ENCODE data around the gene NEO1. TPM values are rescaled to one million over a fixed set of nuclear protein-coding genes. Genes with fewer than 3 reads are reported as not detected.

Gene NEO1
- total RNA-seq, 1 donor from 2014 or later = 37.8 TPM

- Histone ChIP-seq H3K36me3 (peaks cover 3% of the 10 kb centered on the region), H3K4me3 (no peak overlapping the region), H3K27ac (no peak overlapping the region), H3K9me3 (no peaks in the 10 kb centered on the region), H3K27me3 (ENCODE audit: low read depth) (no peaks in the 10 kb centered on the region), H3K4me1 (no peaks in the 10 kb centered on the region)
- no peak for TF ChIP-seq CTCF (IDR thresholded peaks at IDR 0.05)
- intact Hi-C loops (cut with DNase I) = no loop called here
- DNase-seq (no peak), ATAC-seq (no peak)
These were observed 185.6 kb downstream of the NEO1 start for GRCh38 chr15:73237910-73238309.

- Histone ChIP-seq H3K4me1 (no peaks in the 10 kb centered on the region), H3K4me3 (no peak overlapping the region), H3K27me3 (ENCODE audit: low read depth) (no peaks in the 10 kb centered on the region), H3K36me3 (peaks cover 10% of the 10 kb centered on the region), H3K9me3 (no peaks in the 10 kb centered on the region), H3K27ac (no peak overlapping the region)
- intact Hi-C loops (cut with DNase I) = no loop called here
- ATAC-seq (no peak), DNase-seq (no peak)
- TF ChIP-seq CTCF (IDR thresholded peaks at IDR 0.05) = peak; percentile 20
These were observed 187.4 kb downstream of the NEO1 start for GRCh38 chr15:73239564-73240215.

- DNase-seq = no peak
- peak; percentile 94 for TF ChIP-seq CTCF (IDR thresholded peaks at IDR 0.05)
- Histone ChIP-seq H3K4me3 (no peak overlapping the region), H3K36me3 (peaks cover 17% of the 10 kb centered on the region), H3K27ac (no peak overlapping the region), H3K4me1 (no peaks in the 10 kb centered on the region), H3K9me3 (no peaks in the 10 kb centered on the region), H3K27me3 (ENCODE audit: low read depth) (no peaks in the 10 kb centered on the region)
- intact Hi-C loops (cut with DNase I) = no loop called here
- no peak for ATAC-seq
These were observed 188.7 kb downstream of the NEO1 start for GRCh38 chr15:73240866-73241499.

GRCh38 chr15:73244333-73244732 lies 192.1 kb downstream of the NEO1 start:
- Histone ChIP-seq H3K27me3 (ENCODE audit: low read depth) (no peaks in the 10 kb centered on the region), H3K4me3 (no peak overlapping the region), H3K4me1 (no peaks in the 10 kb centered on the region), H3K27ac (no peak overlapping the region), H3K9me3 (no peaks in the 10 kb centered on the region), H3K36me3 (peaks cover 20% of the 10 kb centered on the region)
- no peak for ATAC-seq
- no peak for DNase-seq
- TF ChIP-seq CTCF (IDR thresholded peaks at IDR 0.05) = no peak
- intact Hi-C loops (cut with DNase I) = no loop called here

- ATAC-seq = no peak
- intact Hi-C loops (cut with DNase I) = no loop called here
- no peak overlapping the region for H3K4me3 ChIP-seq
- H3K9me3 ChIP-seq = no peaks in the 10 kb centered on the region
- TF ChIP-seq CTCF (IDR thresholded peaks at IDR 0.05) = no peak
- DNase-seq = no peak
- no peaks in the 10 kb centered on the region for H3K4me1 ChIP-seq
- H3K36me3 ChIP-seq = peaks cover 20% of the 10 kb centered on the region
- H3K27ac ChIP-seq = no peak overlapping the region
- no peaks in the 10 kb centered on the region for H3K27me3 ChIP-seq (ENCODE audit: low read depth)
These were observed 194.2 kb downstream of the NEO1 start for GRCh38 chr15:73246439-73246838.

All from lower lobe of right lung (tissue), 2 donors.